HG02943 (cell line): Measurements from ENCODE around the gene PRR32.
"Not testable (repeated sequence)": the region's sequence is repeated elsewhere in the genome, so short reads cannot be mapped to it uniquely, and the experiment has no call there.

Experiments
- ATAC-seq: cut with Tn5 transposase; IDR thresholded peaks from one replicate; pipeline ENCODE4 v1.9.1; 2021; ENCODE audit warnings: mild to moderate bottlenecking, low read depth, moderate library complexity; ENCODE audit not compliant: unreplicated experiment

The PRR32 gene, protein sequence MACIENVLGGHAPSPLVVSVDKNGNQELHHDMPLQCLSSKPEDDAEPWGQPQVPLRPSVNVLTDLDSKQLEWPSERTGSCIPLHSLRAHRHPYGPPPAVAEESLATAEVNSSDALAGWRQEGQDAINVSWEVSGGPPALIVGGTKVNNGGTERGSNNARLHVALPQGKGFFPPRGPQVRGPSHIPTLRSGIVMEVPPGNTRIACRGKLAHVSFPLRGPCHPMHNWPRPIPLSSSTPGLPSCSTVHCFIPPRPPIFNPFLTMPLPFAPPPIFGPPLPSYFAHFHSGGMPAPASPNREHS

DNA sequence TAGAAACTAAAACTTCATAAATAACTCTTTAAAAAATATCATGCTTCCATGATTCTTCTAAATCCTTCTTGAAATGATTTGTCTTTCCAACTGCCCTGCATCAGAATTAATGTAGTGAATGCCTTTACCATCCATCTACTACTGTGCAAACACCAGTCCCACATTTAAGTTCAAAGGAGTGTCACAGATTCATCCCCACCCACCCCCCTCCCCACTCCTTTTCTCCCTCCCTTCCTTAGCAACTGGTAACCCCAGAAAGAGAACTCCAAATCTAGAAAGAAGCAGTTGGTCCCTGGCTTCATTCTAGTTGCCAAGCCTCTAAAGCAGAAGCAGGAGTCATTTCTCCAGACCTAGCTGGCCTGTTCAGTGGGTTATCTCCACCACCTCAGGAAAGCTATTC, at the start of gene PRR32:
PRR32 (plus strand) TSS at position 301 of the 400 bp plus-strand sequence. CDS start 115 bp downstream, outside the sequence.
- ATAC-seq = no peak

DNA sequence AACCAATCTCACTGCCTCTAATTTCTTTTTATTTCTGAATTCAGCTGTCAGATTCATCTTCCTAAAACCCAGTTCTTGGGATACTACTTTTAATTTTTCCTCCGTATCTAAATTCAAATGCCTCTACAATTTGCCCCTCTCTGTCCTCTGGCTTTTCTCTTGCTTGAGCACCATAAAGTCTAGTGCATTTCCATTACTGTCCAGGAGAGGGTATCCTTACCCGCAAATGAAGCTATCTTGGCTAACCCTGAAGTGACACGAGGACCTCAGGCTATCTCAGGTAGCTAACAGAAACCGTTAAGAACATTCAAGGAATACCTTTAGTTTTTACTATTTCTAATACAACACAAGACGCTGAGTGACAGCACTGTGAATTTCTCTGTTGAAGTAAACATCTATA, 49.4 kb upstream of the PRR32 start:
- no peak for ATAC-seq

DNA sequence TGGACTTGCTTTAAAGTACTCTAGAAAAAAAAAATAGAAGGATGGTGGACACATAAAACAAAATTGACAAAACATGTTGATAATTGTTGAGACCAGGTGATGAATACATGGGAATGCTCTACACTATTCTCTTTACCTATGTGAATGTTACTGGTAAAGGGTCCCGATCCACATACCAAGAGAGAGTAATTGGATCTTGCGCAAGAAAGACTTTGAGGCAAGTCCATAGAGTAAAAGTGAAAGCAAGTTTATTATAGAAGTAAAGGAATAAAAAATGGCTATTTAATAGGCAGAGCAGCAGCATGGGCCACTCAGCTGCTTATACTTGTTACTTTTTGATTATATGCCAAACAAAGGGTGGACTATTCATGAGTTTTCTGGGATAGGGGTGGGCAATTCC, 34.0 kb upstream of the PRR32 start:
- no peak for ATAC-seq

DNA sequence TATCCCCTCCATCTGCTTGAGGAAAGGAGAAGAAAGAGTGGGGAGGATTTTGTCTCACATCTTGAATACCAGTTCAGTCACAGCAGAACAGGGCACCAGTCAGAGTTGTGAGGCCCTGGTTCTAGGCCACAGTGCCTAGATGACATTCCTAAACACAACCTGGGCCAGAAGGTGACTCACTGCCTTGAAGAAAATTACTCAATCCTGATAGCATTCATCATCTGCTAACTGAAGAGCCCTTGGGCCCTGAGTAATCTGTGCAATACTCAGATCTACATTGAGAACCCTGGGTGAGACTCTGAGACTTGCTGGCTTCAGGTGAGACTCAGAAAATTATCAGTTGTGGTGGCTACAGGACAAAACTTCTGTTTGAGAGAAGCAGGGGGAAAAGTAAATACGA, 20.5 kb upstream of the PRR32 start:
- no peak for ATAC-seq

DNA sequence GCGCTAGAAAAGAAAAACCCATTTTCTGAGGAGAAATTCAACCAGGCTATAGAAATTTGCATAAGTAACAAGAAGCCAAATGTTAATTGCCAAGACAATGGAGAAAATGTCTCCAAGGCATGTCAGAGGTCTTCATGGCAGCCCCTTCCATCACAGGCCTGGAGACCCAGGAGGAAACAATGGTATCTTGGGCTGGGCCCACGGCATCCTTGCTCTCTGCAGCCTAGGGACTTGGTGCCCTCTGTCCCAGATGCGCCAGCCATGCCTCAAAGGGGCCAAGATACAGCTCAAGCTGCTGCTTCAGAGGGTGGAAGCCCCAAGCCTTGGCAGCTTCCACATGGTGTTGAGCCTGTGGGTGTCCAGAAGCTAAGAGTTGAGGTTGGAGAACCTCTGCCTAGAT, 12.7 kb upstream of the PRR32 start:
- ATAC-seq = not testable (repeated sequence)

DNA sequence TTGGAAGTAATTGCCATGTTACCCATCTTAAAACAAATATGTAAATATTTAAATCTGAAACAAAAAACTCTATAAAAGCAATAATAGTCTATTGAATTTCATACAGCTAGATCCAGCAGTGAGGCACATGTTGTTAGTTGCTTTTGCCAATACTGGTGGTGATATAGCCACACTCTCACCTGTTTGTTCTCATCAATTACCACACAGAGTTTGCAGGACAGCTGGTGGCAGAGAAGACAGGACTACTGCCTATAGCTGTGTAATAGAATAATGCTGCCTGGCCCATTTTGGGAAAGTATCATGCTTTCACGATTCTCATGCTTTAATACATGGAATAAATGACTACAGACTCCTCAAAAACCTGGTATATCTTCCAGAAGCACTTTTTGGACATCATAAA, 3.7 kb upstream of the PRR32 start:
- ATAC-seq = no peak

DNA sequence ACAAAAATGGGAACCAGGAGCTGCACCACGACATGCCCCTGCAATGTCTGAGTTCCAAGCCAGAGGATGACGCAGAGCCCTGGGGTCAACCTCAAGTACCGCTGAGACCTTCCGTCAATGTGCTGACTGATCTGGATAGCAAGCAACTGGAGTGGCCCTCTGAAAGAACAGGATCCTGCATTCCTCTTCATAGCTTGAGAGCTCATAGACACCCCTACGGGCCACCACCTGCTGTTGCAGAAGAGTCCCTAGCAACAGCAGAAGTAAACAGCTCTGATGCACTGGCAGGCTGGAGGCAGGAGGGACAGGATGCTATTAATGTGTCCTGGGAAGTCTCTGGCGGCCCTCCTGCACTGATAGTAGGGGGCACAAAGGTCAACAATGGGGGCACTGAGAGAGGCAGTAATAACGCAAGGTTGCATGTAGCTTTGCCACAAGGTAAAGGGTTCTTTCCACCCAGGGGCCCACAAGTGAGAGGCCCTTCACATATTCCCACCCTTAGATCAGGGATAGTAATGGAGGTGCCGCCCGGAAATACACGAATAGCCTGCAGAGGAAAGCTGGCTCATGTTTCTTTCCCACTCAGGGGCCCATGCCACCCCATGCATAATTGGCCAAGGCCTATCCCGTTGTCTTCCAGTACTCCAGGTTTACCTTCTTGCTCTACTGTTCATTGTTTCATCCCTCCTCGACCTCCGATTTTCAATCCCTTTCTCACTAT, 1.3 kb downstream of the PRR32 start:
- ATAC-seq = no peak

DNA sequence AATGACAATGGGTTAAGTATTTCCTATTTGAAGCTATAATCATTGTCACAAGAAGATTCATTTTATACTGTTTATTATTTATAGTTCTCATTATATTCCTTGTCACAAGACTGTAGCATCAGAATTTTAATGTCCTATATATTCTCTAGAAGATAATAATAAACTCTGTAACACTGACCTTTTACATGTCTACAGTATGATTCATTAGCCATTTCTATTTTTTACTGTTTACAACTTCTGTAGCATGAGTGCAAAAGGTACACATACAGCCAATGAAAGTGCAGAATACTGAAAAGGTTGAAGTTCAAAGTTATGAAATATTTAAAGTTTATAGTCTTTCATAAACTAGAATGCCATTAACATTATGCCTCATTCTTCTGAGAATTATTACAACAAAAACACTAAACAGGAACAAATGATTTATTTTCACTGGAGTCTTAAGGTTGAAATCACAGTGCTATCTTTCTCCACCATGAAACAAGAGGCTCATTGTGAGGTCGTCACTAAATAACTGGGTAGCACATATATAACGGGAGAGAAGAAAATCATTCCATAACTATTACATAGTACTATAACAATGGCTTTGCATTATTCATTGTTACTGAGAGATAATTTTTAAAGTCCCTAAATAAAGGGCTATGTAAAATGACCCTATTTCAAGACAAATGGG, 4.9 kb downstream of the PRR32 start:
- no peak for ATAC-seq

DNA sequence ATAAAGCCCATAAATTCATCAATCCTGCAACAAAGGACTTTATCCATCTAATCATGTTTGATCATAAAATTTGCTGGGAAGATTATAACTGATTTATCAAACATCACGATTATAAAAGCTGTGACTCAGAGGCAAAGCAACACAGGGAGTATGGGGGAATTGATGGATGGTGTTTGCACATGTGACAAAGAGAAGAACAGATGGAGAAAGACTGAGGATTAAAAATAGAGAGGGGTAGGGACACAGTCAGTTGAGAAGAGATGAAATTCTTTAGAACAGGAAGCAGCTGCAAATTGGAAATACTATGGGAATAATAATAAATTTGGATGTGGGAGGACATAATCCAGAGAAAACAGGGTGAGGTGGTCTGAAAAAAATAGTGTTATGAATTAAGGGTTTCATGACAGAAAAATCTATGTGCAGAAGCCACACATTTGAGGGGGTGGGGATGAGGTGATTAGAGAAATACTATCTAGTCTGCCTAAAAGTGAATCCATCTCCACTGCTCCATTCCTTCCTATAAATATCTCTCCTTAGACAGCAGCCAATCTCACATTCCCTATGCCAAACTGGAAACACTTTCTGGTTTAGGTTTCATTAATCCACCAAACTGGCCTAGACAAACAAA, 6.2 kb downstream of the PRR32 start:
- ATAC-seq = no peak

DNA sequence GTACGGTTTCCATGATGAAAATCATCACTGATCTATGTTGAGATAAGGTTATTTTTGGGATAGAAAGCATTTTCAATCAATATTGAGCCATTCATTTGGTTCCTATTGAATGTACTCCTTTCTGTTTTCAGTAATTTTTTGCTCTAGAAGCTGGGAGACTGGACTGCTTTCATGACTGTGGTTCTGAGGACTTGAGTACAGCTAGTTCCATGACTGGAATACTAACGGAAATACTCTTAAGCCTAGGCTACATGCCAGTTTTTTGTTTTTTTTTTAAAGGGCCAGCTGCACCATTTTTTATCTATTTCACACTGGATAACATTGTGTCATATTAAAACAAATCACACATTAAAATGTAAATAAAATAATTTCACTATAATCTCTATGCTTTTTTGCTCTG, 16.7 kb downstream of the PRR32 start:
- no peak for ATAC-seq

DNA sequence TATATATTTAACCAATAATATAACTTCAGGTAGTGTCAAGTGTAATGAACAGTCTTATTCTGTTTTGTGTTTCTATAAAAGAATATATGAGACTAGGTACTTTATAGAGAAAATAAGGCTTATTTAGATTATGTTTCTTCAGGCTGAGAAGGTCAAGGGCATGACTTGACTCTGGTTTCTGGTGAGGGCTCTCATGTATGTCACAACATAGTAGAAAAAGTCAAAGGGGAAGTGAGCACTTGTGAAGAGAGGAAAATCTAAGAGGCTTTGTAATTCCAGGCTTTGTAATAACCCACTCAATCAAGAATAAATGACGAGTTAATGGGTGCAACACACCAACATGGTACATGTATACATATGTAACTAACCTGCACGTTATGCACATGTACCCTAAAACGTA, 27.6 kb downstream of the PRR32 start:
- no peak for ATAC-seq

DNA sequence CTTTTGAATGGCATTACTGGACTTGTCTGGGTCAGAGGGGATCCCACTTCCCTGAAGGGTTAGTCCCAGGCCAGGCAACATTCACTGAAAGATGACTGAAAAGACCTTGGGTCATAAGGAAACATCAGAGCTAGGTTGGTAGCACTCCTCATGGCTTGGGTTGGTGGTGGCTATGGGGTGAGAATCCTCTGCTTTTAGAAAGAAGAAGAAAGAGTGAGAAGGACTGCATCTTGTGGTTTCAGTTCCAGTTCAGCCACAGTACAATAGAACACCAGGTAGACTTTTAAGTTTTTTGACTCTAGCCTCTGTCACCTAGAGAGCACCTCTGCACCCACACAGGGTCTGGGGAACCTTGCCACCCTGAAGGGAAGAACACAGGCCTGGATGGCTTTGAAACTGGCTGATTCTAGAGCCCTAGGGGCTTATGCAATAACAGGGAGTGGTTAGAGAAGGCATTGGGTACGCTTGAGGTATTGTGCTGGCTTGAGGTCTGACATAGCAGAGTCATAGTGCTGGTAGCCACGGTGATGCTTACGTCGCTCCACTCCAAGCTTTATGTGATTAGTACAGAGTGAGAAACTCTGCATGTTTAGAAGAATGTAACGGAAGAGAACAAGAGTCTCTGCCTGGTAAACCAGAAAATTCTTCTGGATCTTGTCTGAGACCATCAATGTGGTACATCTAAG, 36.5 kb downstream of the PRR32 start:
- no peak for ATAC-seq
